Measurements from ENCODE around the gene EIF3I. TPM values are rescaled to one million over a fixed set of nuclear protein-coding genes. Genes with fewer than 3 reads are reported as not detected.

Gene EIF3I
- total and polyA plus RNA-seq, 2 of the 13 experiments (the other 11 are each of a cell fraction or from before 2014, with no cell fraction given) = 210 to 223 TPM

DNA sequence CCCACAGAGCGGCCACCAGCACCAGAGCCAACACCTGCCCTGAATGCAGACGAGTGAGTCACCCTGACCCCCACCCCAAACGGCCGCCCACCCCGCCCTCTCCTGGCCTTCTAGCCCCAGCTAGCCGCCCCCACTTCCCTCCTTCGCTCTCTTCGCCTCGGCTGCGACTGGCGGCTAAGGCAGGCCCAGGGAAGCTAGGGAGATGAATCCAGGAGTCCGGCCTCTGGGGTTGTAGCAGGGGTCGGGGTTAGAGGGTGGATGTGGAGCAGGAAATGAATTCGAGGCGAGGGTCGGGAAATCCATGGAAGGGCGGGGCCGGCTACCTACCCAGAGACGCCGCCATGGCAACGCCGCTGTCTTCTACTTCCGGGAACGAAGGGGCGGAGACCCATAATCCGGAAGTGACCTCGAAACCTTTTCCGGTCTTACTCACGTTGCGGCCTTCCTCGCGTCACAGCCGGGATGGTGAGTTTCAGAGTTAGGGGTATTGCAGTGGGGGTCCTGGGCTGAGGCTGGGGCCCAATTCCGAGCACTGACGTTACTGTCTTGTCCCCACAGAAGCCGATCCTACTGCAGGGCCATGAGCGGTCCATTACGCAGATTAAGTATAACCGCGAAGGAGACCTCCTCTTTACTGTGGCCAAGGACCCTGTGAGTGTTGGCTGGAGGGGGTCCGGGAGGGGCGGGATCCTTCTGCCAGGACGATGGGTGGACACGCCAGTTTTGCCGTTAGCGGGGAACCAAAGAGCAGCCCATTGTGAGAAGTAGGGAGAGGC, at the start of gene EIF3I, which contains the start of gene TMEM234 (continued):
- TF ChIP-seq SOX6 (IDR thresholded peaks at IDR 0.05) = no peak
- TF ChIP-seq SOX6 (CRISPR knock-in tag; IDR thresholded peaks at IDR 0.05) = no peak; the same call in 1 of the 2 replicates
- TF ChIP-seq SIX4 (CRISPR knock-in tag; IDR thresholded peaks at IDR 0.05) = no peak; the same call in 1 of the 2 replicates
- no peak for TF ChIP-seq BRCA1 (CRISPR knock-in tag; IDR thresholded peaks at IDR 0.05)
- TF ChIP-seq ZBTB3 (CRISPR knock-in tag; IDR thresholded peaks at IDR 0.05; ENCODE audit: borderline replicate concordance, low read depth) = no peak
- TF ChIP-seq ZNF326 (CRISPR knock-in tag; IDR thresholded peaks at IDR 0.05; ENCODE audit: borderline replicate concordance) = no peak
- peak; percentile 99 for TF ChIP-seq ZFX (CRISPR knock-in tag; IDR thresholded peaks at IDR 0.05; ENCODE audit: low read depth)
- TF ChIP-seq, protein P1, sequence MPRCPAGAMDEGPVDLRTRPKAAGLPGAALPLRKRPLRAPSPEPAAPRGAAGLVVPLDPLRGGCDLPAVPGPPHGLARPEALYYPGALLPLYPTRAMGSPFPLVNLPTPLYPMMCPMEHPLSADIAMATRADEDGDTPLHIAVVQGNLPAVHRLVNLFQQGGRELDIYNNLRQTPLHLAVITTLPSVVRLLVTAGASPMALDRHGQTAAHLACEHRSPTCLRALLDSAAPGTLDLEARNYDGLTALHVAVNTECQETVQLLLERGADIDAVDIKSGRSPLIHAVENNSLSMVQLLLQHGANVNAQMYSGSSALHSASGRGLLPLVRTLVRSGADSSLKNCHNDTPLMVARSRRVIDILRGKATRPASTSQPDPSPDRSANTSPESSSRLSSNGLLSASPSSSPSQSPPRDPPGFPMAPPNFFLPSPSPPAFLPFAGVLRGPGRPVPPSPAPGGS (CRISPR knock-in tag; IDR thresholded peaks at IDR 0.05) = no peak
- TF ChIP-seq, protein P2, sequence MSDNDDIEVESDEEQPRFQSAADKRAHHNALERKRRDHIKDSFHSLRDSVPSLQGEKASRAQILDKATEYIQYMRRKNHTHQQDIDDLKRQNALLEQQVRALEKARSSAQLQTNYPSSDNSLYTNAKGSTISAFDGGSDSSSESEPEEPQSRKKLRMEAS (IDR thresholded peaks at IDR 0.05) = peak; percentile 82; the same call in 1 of the 2 replicates
- TF ChIP-seq, protein P3, sequence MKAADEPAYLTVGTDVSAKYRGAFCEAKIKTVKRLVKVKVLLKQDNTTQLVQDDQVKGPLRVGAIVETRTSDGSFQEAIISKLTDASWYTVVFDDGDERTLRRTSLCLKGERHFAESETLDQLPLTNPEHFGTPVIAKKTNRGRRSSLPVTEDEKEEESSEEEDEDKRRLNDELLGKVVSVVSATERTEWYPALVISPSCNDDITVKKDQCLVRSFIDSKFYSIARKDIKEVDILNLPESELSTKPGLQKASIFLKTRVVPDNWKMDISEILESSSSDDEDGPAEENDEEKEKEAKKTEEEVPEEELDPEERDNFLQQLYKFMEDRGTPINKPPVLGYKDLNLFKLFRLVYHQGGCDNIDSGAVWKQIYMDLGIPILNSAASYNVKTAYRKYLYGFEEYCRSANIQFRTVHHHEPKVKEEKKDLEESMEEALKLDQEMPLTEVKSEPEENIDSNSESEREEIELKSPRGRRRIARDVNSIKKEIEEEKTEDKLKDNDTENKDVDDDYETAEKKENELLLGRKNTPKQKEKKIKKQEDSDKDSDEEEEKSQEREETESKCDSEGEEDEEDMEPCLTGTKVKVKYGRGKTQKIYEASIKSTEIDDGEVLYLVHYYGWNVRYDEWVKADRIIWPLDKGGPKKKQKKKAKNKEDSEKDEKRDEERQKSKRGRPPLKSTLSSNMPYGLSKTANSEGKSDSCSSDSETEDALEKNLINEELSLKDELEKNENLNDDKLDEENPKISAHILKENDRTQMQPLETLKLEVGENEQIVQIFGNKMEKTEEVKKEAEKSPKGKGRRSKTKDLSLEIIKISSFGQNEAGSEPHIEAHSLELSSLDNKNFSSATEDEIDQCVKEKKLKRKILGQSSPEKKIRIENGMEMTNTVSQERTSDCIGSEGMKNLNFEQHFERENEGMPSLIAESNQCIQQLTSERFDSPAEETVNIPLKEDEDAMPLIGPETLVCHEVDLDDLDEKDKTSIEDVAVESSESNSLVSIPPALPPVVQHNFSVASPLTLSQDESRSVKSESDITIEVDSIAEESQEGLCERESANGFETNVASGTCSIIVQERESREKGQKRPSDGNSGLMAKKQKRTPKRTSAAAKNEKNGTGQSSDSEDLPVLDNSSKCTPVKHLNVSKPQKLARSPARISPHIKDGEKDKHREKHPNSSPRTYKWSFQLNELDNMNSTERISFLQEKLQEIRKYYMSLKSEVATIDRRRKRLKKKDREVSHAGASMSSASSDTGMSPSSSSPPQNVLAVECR (CRISPR knock-in tag; IDR thresholded peaks at IDR 0.05; ENCODE audit: borderline replicate concordance) = peak; percentile 97
- no peak for TF ChIP-seq NPAS2 (CRISPR knock-in tag; IDR thresholded peaks at IDR 0.05; ENCODE audit: borderline replicate concordance)
- TF ChIP-seq, protein P4, sequence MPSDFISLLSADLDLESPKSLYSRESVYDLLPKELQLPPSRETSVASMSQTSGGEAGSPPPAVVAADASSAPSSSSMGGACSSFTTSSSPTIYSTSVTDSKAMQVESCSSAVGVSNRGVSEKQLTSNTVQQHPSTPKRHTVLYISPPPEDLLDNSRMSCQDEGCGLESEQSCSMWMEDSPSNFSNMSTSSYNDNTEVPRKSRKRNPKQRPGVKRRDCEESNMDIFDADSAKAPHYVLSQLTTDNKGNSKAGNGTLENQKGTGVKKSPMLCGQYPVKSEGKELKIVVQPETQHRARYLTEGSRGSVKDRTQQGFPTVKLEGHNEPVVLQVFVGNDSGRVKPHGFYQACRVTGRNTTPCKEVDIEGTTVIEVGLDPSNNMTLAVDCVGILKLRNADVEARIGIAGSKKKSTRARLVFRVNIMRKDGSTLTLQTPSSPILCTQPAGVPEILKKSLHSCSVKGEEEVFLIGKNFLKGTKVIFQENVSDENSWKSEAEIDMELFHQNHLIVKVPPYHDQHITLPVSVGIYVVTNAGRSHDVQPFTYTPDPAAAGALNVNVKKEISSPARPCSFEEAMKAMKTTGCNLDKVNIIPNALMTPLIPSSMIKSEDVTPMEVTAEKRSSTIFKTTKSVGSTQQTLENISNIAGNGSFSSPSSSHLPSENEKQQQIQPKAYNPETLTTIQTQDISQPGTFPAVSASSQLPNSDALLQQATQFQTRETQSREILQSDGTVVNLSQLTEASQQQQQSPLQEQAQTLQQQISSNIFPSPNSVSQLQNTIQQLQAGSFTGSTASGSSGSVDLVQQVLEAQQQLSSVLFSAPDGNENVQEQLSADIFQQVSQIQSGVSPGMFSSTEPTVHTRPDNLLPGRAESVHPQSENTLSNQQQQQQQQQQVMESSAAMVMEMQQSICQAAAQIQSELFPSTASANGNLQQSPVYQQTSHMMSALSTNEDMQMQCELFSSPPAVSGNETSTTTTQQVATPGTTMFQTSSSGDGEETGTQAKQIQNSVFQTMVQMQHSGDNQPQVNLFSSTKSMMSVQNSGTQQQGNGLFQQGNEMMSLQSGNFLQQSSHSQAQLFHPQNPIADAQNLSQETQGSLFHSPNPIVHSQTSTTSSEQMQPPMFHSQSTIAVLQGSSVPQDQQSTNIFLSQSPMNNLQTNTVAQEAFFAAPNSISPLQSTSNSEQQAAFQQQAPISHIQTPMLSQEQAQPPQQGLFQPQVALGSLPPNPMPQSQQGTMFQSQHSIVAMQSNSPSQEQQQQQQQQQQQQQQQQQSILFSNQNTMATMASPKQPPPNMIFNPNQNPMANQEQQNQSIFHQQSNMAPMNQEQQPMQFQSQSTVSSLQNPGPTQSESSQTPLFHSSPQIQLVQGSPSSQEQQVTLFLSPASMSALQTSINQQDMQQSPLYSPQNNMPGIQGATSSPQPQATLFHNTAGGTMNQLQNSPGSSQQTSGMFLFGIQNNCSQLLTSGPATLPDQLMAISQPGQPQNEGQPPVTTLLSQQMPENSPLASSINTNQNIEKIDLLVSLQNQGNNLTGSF (CRISPR knock-in tag; IDR thresholded peaks at IDR 0.05) = no peak
- TF ChIP-seq ZNF552 (CRISPR knock-in tag; IDR thresholded peaks at IDR 0.05; ENCODE audit: borderline replicate concordance) = 0 out of 2 replicates have a peak, but pooled peaks have one; percentile 32
- TF ChIP-seq, protein P5, sequence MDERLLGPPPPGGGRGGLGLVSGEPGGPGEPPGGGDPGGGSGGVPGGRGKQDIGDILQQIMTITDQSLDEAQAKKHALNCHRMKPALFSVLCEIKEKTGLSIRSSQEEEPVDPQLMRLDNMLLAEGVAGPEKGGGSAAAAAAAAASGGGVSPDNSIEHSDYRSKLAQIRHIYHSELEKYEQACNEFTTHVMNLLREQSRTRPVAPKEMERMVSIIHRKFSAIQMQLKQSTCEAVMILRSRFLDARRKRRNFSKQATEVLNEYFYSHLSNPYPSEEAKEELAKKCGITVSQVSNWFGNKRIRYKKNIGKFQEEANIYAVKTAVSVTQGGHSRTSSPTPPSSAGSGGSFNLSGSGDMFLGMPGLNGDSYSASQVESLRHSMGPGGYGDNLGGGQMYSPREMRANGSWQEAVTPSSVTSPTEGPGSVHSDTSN (CRISPR knock-in tag; IDR thresholded peaks at IDR 0.05) = no peak
- TF ChIP-seq MYNN (CRISPR knock-in tag; IDR thresholded peaks at IDR 0.05; ENCODE audit: low read depth) = no peak
- TF ChIP-seq ZNF788 (CRISPR knock-in tag; IDR thresholded peaks at IDR 0.05; ENCODE audit: borderline replicate concordance) = no peak

Measured in HepG2 (cell line).